Thoracic aorta (tissue), 2 donors: ENCODE results near the gene LRRTM2. TPM values are rescaled to one million over a fixed set of nuclear protein-coding genes. Genes with fewer than 3 reads are reported as not detected.

Experiments
- ATAC-seq: fragments of 150-250 bp; one replicate; pipeline ENCODE4 v1.8.0; 2017; ENCODE audit warnings: low read depth; ENCODE audit not compliant: insufficient number of reproducible peaks, low FRiP score
- DNase-seq: peaks from one replicate; pipeline ENCODE4 v3.0.0-alpha.2; 2020; ENCODE audit warnings: low spot score
- H3K27ac ChIP-seq, 2 donors: fragments of 200-600 bp; sonication (generic); 1 replicate in 1 of 2; 2 replicates in 1 of 2; pipeline ENCODE4 v1.5.1; 2016; ENCODE audit warnings: mild to moderate bottlenecking in 2 of 2, moderate library complexity in 2 of 2
- H3K27me3 ChIP-seq: fragments of 200-600 bp; sonication (generic); replicated peaks from 2 replicates; pipeline ENCODE4 v1.6.0; 2016; ENCODE audit warnings: mild to moderate bottlenecking; ENCODE audit not compliant: insufficient read depth
- H3K36me3 ChIP-seq: fragments of 200-600 bp; sonication (generic); one replicate; pipeline ENCODE4 v1.5.1; 2016
- H3K4me1 ChIP-seq, 2 donors: fragments of 200-600 bp; sonication (generic); 1 replicate in 1 of 2; 2 replicates in 1 of 2; pipeline versions ENCODE4 v1.5.1 to v1.6.0; 2016; ENCODE audit warnings: low read depth in 2 of 2, mild to moderate bottlenecking in 1 of 2; ENCODE audit not compliant: control insufficient read depth in 1 of 2
- H3K4me3 ChIP-seq: fragments of 200-600 bp; sonication (generic); 2 replicates; pipeline ENCODE4 v1.5.1; 2016; ENCODE audit warnings: mild to moderate bottlenecking
- H3K9me3 ChIP-seq: fragments of 200-600 bp; sonication (generic); 2 replicates; pipeline ENCODE4 v1.5.1; 2016
- CTCF ChIP-seq: fragments of 200-600 bp; sonication (generic); IDR thresholded peaks from one replicate; pipeline ENCODE4 v1.5.1; 2019; ENCODE audit warnings: antibody characterized with exemption
- total RNA-seq, 2 donors: library from RNA; depleted of rRNA; stranded (reverse); fragments of >200 nt; gene quantifications; one replicate each; pipeline versions ENCODE4 v1.1.0 to v1.2.3, GENCODE V29; 2016

The LRRTM2 gene
- total RNA-seq, 2 donors from 2014 or later = 0.27 to 1.9 TPM

GRCh38 chr5:138870611-138871010, 4.5 kb downstream of the LRRTM2 start:
- no peaks in the 10 kb centered on the region for H3K27me3 ChIP-seq
- H3K4me1 ChIP-seq = peaks cover 30 to 84% of the 10 kb centered on the region in 2 donors
- H3K4me3 ChIP-seq = peak overlapping the region; percentile 25
- H3K27ac ChIP-seq = peak overlapping the region; percentile 28 to 45
- DNase-seq = no peak
- H3K36me3 ChIP-seq = no peaks in the 10 kb centered on the region
- no peaks in the 10 kb centered on the region for H3K9me3 ChIP-seq
- no peak for TF ChIP-seq CTCF
- ATAC-seq = no peak

GRCh38 chr5:138869763-138870500, 5.2 kb downstream of the LRRTM2 start:
- peaks cover 30 to 78% of the 10 kb centered on the region in 2 donors for H3K4me1 ChIP-seq
- no peaks in the 10 kb centered on the region for H3K27me3 ChIP-seq
- ATAC-seq (no peak), DNase-seq (no peak)
- no peaks in the 10 kb centered on the region for H3K36me3 ChIP-seq
- no peaks in the 10 kb centered on the region for H3K9me3 ChIP-seq
- H3K27ac ChIP-seq = peak overlapping the region; percentile 28 to 45
- peak overlapping the region; percentile 25 for H3K4me3 ChIP-seq
- TF ChIP-seq CTCF = no peak

GRCh38 chr5:138869038-138869437, 6.1 kb downstream of the LRRTM2 start:
- no peaks in the 10 kb centered on the region for H3K36me3 ChIP-seq
- H3K4me3 ChIP-seq = no peak overlapping the region
- no peaks in the 10 kb centered on the region for H3K9me3 ChIP-seq
- no peak overlapping the region for H3K27ac ChIP-seq
- TF ChIP-seq CTCF = no peak
- no peaks in the 10 kb centered on the region for H3K27me3 ChIP-seq
- ATAC-seq (no peak), DNase-seq (no peak)
- H3K4me1 ChIP-seq = peaks cover 30 to 69% of the 10 kb centered on the region in 2 donors

GRCh38 chr5:138867011-138867410, 8.1 kb downstream of the LRRTM2 start:
- no peak for DNase-seq
- no peak overlapping the region for H3K4me3 ChIP-seq
- peaks cover 3% of the 10 kb centered on the region for H3K9me3 ChIP-seq
- no peaks in the 10 kb centered on the region for H3K36me3 ChIP-seq
- H3K27me3 ChIP-seq = no peaks in the 10 kb centered on the region
- TF ChIP-seq CTCF = no peak
- no peak for ATAC-seq
- no peak overlapping the region for H3K27ac ChIP-seq
- peaks cover 20 to 53% of the 10 kb centered on the region in 2 donors for H3K4me1 ChIP-seq

GRCh38 chr5:138853132-138853531, 22.0 kb downstream of the LRRTM2 start:
- ATAC-seq = no peak
- Histone ChIP-seq H3K4me3 (no peak overlapping the region), H3K4me1 (peaks cover 14 to 47% of the 10 kb centered on the region in 2 donors), H3K36me3 (no peaks in the 10 kb centered on the region), H3K27me3 (no peaks in the 10 kb centered on the region), H3K27ac (no peak overlapping the region), H3K9me3 (no peaks in the 10 kb centered on the region)
- no peak for DNase-seq
- TF ChIP-seq CTCF = no peak
